Stimulated activated CD8-positive, alpha-beta memory T cell treated with anti-CD3 and anti-CD28 coated beads, Interleukin-15, amount 100 ng/mL, for 1 hour (primary cell): ENCODE results near the gene PSMD2.

Experiments used
- DNase-seq: peaks from one replicate; pipeline ENCODE4 v3.0.0-alpha.2; 2020; ENCODE audit warnings: low read depth

PSMD2 gene

GRCh38 chr3:184282941-184283340 lies 16.1 kb upstream of the PSMD2 start:
- DNase-seq, result no peak

GRCh38 chr3:184283681-184284080 lies 15.4 kb upstream of the PSMD2 start:
- no peak for DNase-seq

- DNase-seq, result no peak
These were observed 14.3 kb upstream of the PSMD2 start for GRCh38 chr3:184284696-184285095.

- peak; percentile 41 for DNase-seq
These were observed 9.6 kb upstream of the PSMD2 start for GRCh38 chr3:184289426-184289938.

- DNase-seq, result no peak
These were observed 8.7 kb upstream of the PSMD2 start for GRCh38 chr3:184290331-184290730.

GRCh38 chr3:184291044-184291737 lies 7.8 kb upstream of the PSMD2 start:
- no peak for DNase-seq

- no peak for DNase-seq
These were observed 7.1 kb upstream of the PSMD2 start for GRCh38 chr3:184291738-184292445.

GRCh38 chr3:184295771-184296170 lies 3.3 kb upstream of the PSMD2 start:
- no peak for DNase-seq

- DNase-seq, result no peak
These were observed 2.4 kb upstream of the PSMD2 start for GRCh38 chr3:184296616-184297015.

- no peak for DNase-seq
These were observed 692 bp downstream of the PSMD2 start for GRCh38 chr3:184299488-184300377.

- DNase-seq, result no peak
These were observed 1.3 kb downstream of the PSMD2 start for GRCh38 chr3:184300378-184300720.

GRCh38 chr3:184305577-184305976 lies 6.5 kb downstream of the PSMD2 start:
- DNase-seq, result no peak

- no peak for DNase-seq
These were observed 7.4 kb downstream of the PSMD2 start for GRCh38 chr3:184306341-184306972.

- no peak for DNase-seq
These were observed 8.9 kb downstream of the PSMD2 start for GRCh38 chr3:184307915-184308314.

GRCh38 chr3:184308744-184309143 lies 9.7 kb downstream of the PSMD2 start:
- DNase-seq, result no peak

GRCh38 chr3:184311633-184312032 lies 12.6 kb downstream of the PSMD2 start:
- DNase-seq, result no peak

GRCh38 chr3:184314363-184314699 lies 15.3 kb downstream of the PSMD2 start, which contains the start of gene EIF4G1:
TSS of gene EIF4G1 (plus strand) at chr3:184314606. CDS start at chr3:184315797, 1,191 bp downstream.
- peak; percentile 79 for DNase-seq

GRCh38 chr3:184314700-184315542 lies 15.9 kb downstream of the PSMD2 start:
- no peak for DNase-seq

GRCh38 chr3:184315543-184315867 lies 16.5 kb downstream of the PSMD2 start:
- no peak for DNase-seq

GRCh38 chr3:184315871-184316661 lies 17.0 kb downstream of the PSMD2 start:
- DNase-seq, result no peak

GRCh38 chr3:184316792-184317191 lies 17.8 kb downstream of the PSMD2 start:
- DNase-seq, result no peak
